Measurements from ENCODE around the gene GM2A. TPM values are rescaled to one million over a fixed set of nuclear protein-coding genes. Genes with fewer than 3 reads are reported as not detected.
A peak's percentile ranks its signal among the peaks of the same experiment; 100 is the strongest.

GM2A gene
- total RNA-seq, 2 donors from 2014 or later = 21.5 to 36.4 TPM

DNA sequence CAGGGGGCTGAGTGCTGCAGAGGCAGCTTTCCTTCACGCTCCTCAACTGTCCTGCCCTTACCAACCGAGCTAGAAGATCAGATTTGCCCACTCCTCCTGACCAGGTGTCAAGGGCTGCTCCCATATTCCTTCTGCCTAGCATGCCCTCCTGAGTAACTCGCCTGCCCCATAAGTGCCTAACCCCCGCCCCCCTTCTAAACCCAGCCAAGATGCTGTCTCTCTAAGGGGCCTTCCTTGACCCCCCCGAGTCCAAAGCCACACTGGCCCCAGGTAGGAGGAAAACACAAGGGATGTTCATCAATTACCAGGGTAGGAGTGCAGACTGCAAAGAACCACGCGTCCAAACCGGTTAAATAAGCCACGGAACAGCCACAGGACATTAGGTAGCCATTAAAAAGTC lies 33.8 kb upstream of the GM2A start:
- TF ChIP-seq, protein P1, sequence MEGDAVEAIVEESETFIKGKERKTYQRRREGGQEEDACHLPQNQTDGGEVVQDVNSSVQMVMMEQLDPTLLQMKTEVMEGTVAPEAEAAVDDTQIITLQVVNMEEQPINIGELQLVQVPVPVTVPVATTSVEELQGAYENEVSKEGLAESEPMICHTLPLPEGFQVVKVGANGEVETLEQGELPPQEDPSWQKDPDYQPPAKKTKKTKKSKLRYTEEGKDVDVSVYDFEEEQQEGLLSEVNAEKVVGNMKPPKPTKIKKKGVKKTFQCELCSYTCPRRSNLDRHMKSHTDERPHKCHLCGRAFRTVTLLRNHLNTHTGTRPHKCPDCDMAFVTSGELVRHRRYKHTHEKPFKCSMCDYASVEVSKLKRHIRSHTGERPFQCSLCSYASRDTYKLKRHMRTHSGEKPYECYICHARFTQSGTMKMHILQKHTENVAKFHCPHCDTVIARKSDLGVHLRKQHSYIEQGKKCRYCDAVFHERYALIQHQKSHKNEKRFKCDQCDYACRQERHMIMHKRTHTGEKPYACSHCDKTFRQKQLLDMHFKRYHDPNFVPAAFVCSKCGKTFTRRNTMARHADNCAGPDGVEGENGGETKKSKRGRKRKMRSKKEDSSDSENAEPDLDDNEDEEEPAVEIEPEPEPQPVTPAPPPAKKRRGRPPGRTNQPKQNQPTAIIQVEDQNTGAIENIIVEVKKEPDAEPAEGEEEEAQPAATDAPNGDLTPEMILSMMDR (IDR thresholded peaks at IDR 0.05) = no peak
- H3K9me3 ChIP-seq = no peaks in the 10 kb centered on the region
- no peak overlapping the region for H3K4me3 ChIP-seq
- no peaks in the 10 kb centered on the region for H3K27me3 ChIP-seq
- H3K36me3 ChIP-seq = peaks cover 10% of the 10 kb centered on the region
- DNase-seq (ENCODE audit: low spot score) = no peak
- H3K27ac ChIP-seq = no peak overlapping the region
- peaks cover 0 to 85% of the 10 kb centered on the region in 2 donors for H3K4me1 ChIP-seq

DNA sequence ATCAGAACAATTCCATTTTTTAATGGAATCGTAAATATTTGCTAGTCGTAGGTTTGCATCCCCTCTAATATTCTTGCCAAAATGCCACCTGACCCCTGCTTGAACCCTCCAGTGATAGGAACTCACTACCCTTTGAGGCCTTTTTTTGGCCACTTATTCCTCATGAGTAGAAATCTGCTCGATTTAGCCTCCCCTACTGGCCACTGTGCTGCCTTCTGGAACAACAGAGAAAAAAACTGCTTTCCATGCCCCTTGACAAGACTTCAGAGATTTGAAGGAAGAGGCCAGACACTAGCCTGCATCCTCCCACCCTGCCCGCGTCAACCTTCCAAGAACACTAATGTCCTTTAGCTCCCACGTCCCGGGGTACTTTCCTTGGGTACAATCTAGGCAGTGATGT lies 33.2 kb upstream of the GM2A start:
- DNase-seq (ENCODE audit: low spot score) = no peak
- H3K27ac ChIP-seq = peak overlapping the region; percentile 84 to 93
- TF ChIP-seq, protein P1 (IDR thresholded peaks at IDR 0.05) = peak in 1 of 2 donors; percentile 40

GRCh38 chr5:151221574-151221973 lies 31.4 kb upstream of the GM2A start:
- Histone ChIP-seq H3K27ac (peak overlapping the region; percentile 84 to 93), H3K9me3 (no peaks in the 10 kb centered on the region), H3K4me1 (peaks cover 0 to 72% of the 10 kb centered on the region in 2 donors), H3K4me3 (no peak overlapping the region), H3K36me3 (no peaks in the 10 kb centered on the region), H3K27me3 (no peaks in the 10 kb centered on the region)
- TF ChIP-seq, protein P1 (IDR thresholded peaks at IDR 0.05) = no peak
- no peak for DNase-seq (ENCODE audit: low spot score)

More for the DNA sequence above, 33.2 kb upstream of the GM2A start:
- peaks cover 0 to 85% of the 10 kb centered on the region in 2 donors for H3K4me1 ChIP-seq
- peaks cover 6% of the 10 kb centered on the region for H3K36me3 ChIP-seq
- no peak overlapping the region for H3K4me3 ChIP-seq
- H3K9me3 ChIP-seq = no peaks in the 10 kb centered on the region
- no peaks in the 10 kb centered on the region for H3K27me3 ChIP-seq

GRCh38 chr5:151222054-151222789 lies 30.8 kb upstream of the GM2A start:
- TF ChIP-seq, protein P1 (IDR thresholded peaks at IDR 0.05) = no peak
- peak overlapping the region; percentile 84 to 93 for H3K27ac ChIP-seq
- H3K9me3 ChIP-seq = no peaks in the 10 kb centered on the region
- peak overlapping the region; percentile 85 to 92 for H3K4me3 ChIP-seq
- H3K27me3 ChIP-seq = no peaks in the 10 kb centered on the region
- H3K36me3 ChIP-seq = no peaks in the 10 kb centered on the region
- H3K4me1 ChIP-seq = peaks cover 0 to 65% of the 10 kb centered on the region in 2 donors
- no peak for DNase-seq (ENCODE audit: low spot score)

DNA sequence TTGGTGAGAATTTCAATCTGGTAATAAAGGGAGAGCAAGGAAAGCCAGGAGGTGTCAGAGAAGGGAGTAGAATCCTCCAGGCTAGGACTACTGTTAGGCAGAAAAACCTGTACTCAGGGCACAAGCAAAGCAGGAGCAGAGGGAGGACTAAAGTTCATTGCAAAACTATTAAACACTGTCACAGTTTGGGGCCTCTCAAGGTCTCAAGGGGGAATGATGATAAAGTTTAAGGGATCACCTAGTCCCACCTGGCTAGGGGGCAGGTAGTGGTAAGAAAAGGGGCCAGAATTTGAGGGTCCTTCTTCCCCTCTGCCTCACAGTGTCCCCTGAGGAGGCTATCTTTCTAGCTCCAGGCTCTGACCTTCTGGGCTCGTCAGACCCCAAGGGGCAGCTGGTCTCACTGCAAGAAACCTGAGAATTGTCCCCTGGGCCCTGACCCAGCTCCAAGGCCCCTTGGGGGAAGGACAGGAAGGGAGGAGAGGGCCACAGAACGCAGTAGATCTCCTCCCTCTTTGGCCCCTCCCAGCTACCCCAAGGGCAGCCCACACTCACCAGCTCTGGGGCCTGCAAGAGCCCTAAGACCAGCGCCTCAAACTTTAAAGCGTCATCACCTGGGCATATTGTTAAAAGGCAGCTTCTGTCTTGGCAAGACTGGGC lies 30.1 kb upstream of the GM2A start:
- H3K9me3 ChIP-seq = no peaks in the 10 kb centered on the region
- H3K36me3 ChIP-seq = no peaks in the 10 kb centered on the region
- peaks cover 0 to 58% of the 10 kb centered on the region in 2 donors for H3K4me1 ChIP-seq
- peak; percentile 75 for DNase-seq (ENCODE audit: low spot score)
- peak overlapping the region; percentile 85 to 92 for H3K4me3 ChIP-seq
- H3K27ac ChIP-seq = peak overlapping the region; percentile 84 to 93
- TF ChIP-seq, protein P1 (IDR thresholded peaks at IDR 0.05) = no peak
- no peaks in the 10 kb centered on the region for H3K27me3 ChIP-seq

Measured in right atrium auricular region (tissue), 2 donors.